ENCODE measurements around the gene KIAA1217. TPM values are rescaled to one million over a fixed set of nuclear protein-coding genes. Genes with fewer than 3 reads are reported as not detected.

Gene KIAA1217
- total RNA-seq, 4 donors from 2014 or later: 10.1 to 15.9 (median 12.5) TPM

DNA sequence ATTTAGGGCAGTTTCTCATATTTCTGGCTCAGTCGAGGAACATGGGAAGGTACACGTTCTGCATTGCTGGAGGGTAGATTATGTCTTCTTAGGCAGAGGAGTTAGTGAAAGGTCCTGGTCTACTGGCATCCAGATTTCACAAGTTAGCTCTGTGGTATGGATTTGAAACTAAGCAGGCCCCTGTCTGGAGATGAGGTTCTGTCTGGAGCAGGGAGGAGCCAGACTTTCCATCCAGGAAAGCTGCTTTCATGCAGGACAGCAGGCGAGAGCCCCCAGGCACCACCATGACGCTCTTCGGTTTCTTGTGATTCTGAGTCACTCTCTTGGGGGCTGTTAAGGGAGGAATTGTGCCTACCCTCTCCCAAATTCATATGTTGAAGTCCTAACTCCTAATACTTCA, 184.3 kb downstream of the KIAA1217 start:
- H3K9me3 ChIP-seq: no peaks in the 10 kb centered on the region

DNA sequence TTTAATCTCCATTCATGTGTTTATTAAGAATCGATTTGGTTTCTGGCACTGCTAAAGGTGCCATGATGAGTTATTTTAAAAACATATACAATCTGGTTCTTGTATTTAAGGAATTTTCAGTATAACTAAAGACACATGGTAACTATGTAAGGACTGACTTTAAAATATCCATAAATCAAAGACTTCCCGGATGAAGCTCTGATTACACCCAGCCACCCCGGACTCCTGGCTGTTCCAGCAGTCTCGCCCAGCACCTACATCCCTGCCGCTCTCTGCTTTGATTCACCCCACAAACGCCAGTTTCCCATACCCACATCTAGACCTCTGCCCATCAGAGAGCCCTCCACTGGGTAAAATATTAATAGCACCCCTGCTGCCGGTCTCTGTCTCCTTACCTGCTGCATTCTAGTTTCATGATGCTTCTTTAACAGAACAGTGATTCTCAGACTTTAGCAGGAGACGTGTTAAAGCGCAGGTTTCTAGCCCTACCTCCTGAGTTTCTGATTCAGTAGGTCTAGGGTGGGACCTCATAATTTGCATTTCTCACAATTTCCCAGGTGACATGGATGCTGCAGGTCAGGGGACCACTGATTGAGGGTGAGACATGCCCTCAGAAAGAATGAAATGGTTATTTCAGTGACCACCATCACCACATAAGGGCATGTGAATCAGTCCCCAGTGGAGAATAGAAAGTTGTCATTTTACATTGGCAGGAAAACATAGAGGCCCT, 185.7 kb downstream of the KIAA1217 start:
- WGBS: 80% methylated on average over 9 of the region's 9 CpGs
- no peak overlapping the region for H3K4me3 ChIP-seq
- DNase-seq (ENCODE audit: extremely low spot score): no peak
- intact Hi-C loops (cut with DNase I): no loop called here
- H3K4me1 ChIP-seq: no peaks in the 10 kb centered on the region
- TF ChIP-seq EP300 (IDR thresholded peaks at IDR 0.05) (no peak), POLR2AphosphoS5 (IDR thresholded peaks at IDR 0.05) (no peak), POLR2A (IDR thresholded peaks at IDR 0.05; ENCODE audit: low read depth) (no peak)
- TF ChIP-seq, protein P1, sequence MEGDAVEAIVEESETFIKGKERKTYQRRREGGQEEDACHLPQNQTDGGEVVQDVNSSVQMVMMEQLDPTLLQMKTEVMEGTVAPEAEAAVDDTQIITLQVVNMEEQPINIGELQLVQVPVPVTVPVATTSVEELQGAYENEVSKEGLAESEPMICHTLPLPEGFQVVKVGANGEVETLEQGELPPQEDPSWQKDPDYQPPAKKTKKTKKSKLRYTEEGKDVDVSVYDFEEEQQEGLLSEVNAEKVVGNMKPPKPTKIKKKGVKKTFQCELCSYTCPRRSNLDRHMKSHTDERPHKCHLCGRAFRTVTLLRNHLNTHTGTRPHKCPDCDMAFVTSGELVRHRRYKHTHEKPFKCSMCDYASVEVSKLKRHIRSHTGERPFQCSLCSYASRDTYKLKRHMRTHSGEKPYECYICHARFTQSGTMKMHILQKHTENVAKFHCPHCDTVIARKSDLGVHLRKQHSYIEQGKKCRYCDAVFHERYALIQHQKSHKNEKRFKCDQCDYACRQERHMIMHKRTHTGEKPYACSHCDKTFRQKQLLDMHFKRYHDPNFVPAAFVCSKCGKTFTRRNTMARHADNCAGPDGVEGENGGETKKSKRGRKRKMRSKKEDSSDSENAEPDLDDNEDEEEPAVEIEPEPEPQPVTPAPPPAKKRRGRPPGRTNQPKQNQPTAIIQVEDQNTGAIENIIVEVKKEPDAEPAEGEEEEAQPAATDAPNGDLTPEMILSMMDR (IDR thresholded peaks at IDR 0.05): no peak
- H3K27ac ChIP-seq (replicated peaks in 1 of 4): no peak overlapping the region
- H3K36me3 ChIP-seq: peaks cover 0 to 6% (median 0%) of the 10 kb centered on the region in 4 donors
- no peaks in the 10 kb centered on the region for H3K9me3 ChIP-seq
- H3K27me3 ChIP-seq: no peaks in the 10 kb centered on the region

More for the DNA sequence above, 184.3 kb downstream of the KIAA1217 start:
- no peaks in the 10 kb centered on the region for H3K27me3 ChIP-seq
- intact Hi-C loops (cut with DNase I): no loop called here
- no peak overlapping the region for H3K27ac ChIP-seq (replicated peaks in 1 of 4)
- H3K36me3 ChIP-seq: peaks cover 0 to 6% (median 0%) of the 10 kb centered on the region in 4 donors
- H3K4me1 ChIP-seq: no peaks in the 10 kb centered on the region
- no peak for DNase-seq (ENCODE audit: extremely low spot score)
- WGBS: 82% methylated on average over 5 of the region's 5 CpGs
- no peak overlapping the region for H3K4me3 ChIP-seq
- no peak for TF ChIP-seq POLR2A (IDR thresholded peaks at IDR 0.05; ENCODE audit: low read depth)
- TF ChIP-seq EP300 (IDR thresholded peaks at IDR 0.05): no peak
- TF ChIP-seq POLR2AphosphoS5 (IDR thresholded peaks at IDR 0.05): no peak
- TF ChIP-seq, protein P1 (IDR thresholded peaks at IDR 0.05): no peak

DNA sequence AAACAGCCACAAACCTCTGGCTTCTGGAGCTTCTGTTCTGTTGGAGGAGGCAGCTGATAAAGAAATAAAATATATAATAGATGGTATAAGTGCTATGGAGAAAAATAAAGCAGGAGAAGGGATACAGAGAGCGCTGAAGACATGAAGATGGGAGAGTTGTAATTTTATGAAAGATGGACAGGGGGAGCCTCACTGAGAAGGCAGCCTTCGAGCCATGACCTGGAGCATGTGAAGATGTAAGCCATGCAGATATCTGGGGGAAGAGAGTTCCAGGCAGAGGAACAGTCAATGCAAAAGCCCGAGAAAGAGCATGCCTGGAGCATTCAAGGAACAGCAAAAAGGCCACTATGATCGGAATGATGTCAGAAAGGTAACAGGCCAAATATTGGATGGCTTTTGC, 187.5 kb downstream of the KIAA1217 start:
- intact Hi-C loops (cut with DNase I): no loop called here
- H3K27ac ChIP-seq (replicated peaks in 1 of 4): no peak overlapping the region
- no peaks in the 10 kb centered on the region for H3K27me3 ChIP-seq
- H3K9me3 ChIP-seq: no peaks in the 10 kb centered on the region
- peaks cover 0 to 6% (median 0%) of the 10 kb centered on the region in 4 donors for H3K36me3 ChIP-seq
- no peak for TF ChIP-seq POLR2AphosphoS5 (IDR thresholded peaks at IDR 0.05)
- no peak for TF ChIP-seq EP300 (IDR thresholded peaks at IDR 0.05)
- TF ChIP-seq, protein P1 (IDR thresholded peaks at IDR 0.05): no peak
- no peak for TF ChIP-seq POLR2A (IDR thresholded peaks at IDR 0.05; ENCODE audit: low read depth)
- DNase-seq (ENCODE audit: extremely low spot score): no peak
- no peak overlapping the region for H3K4me3 ChIP-seq
- 92% methylated on average over 4 of the region's 4 CpGs for WGBS
- no peaks in the 10 kb centered on the region for H3K4me1 ChIP-seq

DNA sequence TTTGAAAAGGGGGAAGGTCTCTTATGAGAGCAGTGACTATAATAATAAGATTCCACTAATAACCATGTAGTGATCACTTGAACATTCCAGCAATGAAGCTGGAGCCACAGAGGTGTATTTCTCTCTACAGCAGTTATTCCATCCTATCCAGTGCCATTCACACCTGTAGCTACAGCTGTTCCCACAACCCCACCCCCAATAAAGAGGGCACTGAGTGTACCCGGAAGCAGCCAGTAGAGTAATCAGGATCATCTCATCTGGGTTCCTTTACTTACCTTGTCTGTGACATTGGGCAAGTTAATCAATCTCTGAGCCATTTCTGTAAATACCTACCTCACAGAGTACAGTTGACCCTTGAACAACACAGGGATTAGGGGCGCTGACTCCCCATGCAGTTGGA, 188.7 kb downstream of the KIAA1217 start:
- H3K4me3 ChIP-seq: no peak overlapping the region
- H3K36me3 ChIP-seq: peaks cover 0 to 6% (median 0%) of the 10 kb centered on the region in 4 donors
- no peaks in the 10 kb centered on the region for H3K27me3 ChIP-seq
- H3K9me3 ChIP-seq: no peaks in the 10 kb centered on the region
- no peaks in the 10 kb centered on the region for H3K4me1 ChIP-seq
- no peak for TF ChIP-seq POLR2AphosphoS5 (IDR thresholded peaks at IDR 0.05)
- TF ChIP-seq, protein P1 (IDR thresholded peaks at IDR 0.05): no peak
- TF ChIP-seq POLR2A (IDR thresholded peaks at IDR 0.05; ENCODE audit: low read depth): no peak
- no peak for TF ChIP-seq EP300 (IDR thresholded peaks at IDR 0.05)
- intact Hi-C loops (cut with DNase I): no loop called here
- H3K27ac ChIP-seq (replicated peaks in 1 of 4): no peak overlapping the region
- WGBS: 100% methylated on average over 2 of the region's 2 CpGs
- DNase-seq (ENCODE audit: extremely low spot score): no peak

All from esophagus muscularis mucosa (tissue), 4 donors.